Tibial nerve (tissue), 4 donors: ENCODE measurements around the gene SKA3.
"Not testable (repeated sequence)": the region's sequence is repeated elsewhere in the genome, so short reads cannot be mapped to it uniquely, and the experiment has no call there.

ENCODE experiments used
- EP300 ChIP-seq, 2 donors: sonication (generic); formaldehyde crosslinking; IDR thresholded peaks; one replicate each; pipeline ENCODE4 v1.6.1; 2017; ENCODE audit warnings: antibody characterized with exemption in 2 of 2, mild to moderate bottlenecking in 1 of 2
- POLR2A ChIP-seq, 2 donors: fragments of 450-650 bp; IDR thresholded peaks; one replicate each; pipeline ENCODE4 v1.6.1; 2017; ENCODE audit warnings: antibody characterized with exemption in 2 of 2, mild to moderate bottlenecking in 2 of 2, moderate library complexity in 2 of 2
- TF ChIP-seq, protein P1 (sequence below), 5 experiments: fragments of 200-600 bp in 3 of 5; fragments of 450-650 bp in 2 of 5; sonication (generic) in 3 of 5; IDR thresholded peaks; one replicate each; pipeline ENCODE4 v1.5.1; 2016 to 2019; ENCODE audit warnings: antibody characterized with exemption in 5 of 5, mild to moderate bottlenecking in 3 of 5, moderate library complexity in 2 of 5

DNA sequence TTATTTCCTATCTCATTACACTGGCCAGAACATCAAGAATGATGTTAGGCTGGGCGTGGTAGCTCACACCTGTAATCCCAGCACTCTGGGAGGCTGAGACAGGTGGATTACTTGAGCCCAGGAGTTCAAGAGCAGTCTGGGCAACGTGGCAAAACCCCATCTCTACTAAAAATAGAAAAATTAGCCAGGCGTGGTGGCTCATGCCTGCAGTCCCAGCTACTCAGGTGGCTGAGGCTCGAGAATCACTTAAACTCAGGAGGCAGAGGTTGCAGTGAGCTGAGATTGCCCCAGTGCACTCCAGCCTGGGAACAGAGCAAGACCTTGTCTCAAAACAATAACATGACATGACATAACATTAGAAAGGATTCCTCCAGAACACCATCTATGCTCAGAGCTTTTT is 10.7 kb downstream of the SKA3 start:
- TF ChIP-seq POLR2A, EP300 (IDR thresholded peaks at IDR 0.05): not testable (repeated sequence)
- TF ChIP-seq, protein P1, sequence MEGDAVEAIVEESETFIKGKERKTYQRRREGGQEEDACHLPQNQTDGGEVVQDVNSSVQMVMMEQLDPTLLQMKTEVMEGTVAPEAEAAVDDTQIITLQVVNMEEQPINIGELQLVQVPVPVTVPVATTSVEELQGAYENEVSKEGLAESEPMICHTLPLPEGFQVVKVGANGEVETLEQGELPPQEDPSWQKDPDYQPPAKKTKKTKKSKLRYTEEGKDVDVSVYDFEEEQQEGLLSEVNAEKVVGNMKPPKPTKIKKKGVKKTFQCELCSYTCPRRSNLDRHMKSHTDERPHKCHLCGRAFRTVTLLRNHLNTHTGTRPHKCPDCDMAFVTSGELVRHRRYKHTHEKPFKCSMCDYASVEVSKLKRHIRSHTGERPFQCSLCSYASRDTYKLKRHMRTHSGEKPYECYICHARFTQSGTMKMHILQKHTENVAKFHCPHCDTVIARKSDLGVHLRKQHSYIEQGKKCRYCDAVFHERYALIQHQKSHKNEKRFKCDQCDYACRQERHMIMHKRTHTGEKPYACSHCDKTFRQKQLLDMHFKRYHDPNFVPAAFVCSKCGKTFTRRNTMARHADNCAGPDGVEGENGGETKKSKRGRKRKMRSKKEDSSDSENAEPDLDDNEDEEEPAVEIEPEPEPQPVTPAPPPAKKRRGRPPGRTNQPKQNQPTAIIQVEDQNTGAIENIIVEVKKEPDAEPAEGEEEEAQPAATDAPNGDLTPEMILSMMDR (IDR thresholded peaks at IDR 0.05), result not testable (repeated sequence)
